ENCODE data around the gene ZNF554.

ZNF554 gene

DNA sequence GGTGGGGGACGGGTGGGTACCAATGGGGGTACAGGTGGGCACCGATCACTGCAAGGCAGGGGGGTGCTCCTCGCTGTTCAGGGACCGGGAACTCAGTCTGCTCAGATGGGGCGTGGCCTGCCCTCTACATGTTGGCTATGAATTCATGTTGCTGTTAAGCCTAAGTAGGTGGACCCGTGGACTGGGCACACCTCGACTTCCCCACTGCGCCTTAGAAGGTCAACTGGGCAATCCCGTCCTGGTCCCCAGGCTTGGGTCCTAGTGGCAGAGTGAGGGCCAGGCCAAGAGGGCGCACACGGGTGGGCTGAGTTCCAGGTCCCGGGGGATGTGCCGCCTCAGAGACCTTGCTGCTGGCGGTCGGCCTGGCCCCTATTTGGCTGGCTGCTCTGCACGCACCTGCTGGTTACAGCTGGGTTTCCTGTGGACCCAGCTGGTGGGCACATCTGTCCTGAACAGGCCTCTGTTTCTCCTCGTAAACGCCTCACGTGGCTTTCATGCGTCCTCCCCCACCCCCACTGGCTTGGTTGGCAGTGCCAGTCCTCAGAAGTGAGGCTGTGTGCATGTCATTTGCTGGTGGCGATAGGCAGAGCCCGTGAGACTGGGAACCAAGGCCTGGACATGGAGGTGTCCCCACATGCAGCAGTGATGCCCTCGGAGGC is 13.5 kb upstream of the ZNF554 start:
- H3K27ac ChIP-seq = peak overlapping the region; percentile 90
- H4K20me1 ChIP-seq = peaks cover 18% of the 10 kb centered on the region
- no peaks in the 10 kb centered on the region for H3K27me3 ChIP-seq
- no peaks in the 10 kb centered on the region for H3K9me3 ChIP-seq
- peaks cover 98% of the 10 kb centered on the region for H3K4me1 ChIP-seq
- H3K4me3 ChIP-seq = peak overlapping the region; percentile 38
- H3K4me2 ChIP-seq = peak overlapping the region; percentile 83
- TF ChIP-seq Cebpa-rat (IDR thresholded peaks at IDR 0.05) = no peak
- H3K36me3 ChIP-seq = peaks cover 53% of the 10 kb centered on the region
- peak overlapping the region; percentile 45 for H3K9ac ChIP-seq

- Histone ChIP-seq H3K4me1 (peaks cover 98% of the 10 kb centered on the region), H3K9me3 (no peaks in the 10 kb centered on the region)
Observed at GRCh38 chr19:2806736-2807378, 12.8 kb upstream of the ZNF554 start.

DNA sequence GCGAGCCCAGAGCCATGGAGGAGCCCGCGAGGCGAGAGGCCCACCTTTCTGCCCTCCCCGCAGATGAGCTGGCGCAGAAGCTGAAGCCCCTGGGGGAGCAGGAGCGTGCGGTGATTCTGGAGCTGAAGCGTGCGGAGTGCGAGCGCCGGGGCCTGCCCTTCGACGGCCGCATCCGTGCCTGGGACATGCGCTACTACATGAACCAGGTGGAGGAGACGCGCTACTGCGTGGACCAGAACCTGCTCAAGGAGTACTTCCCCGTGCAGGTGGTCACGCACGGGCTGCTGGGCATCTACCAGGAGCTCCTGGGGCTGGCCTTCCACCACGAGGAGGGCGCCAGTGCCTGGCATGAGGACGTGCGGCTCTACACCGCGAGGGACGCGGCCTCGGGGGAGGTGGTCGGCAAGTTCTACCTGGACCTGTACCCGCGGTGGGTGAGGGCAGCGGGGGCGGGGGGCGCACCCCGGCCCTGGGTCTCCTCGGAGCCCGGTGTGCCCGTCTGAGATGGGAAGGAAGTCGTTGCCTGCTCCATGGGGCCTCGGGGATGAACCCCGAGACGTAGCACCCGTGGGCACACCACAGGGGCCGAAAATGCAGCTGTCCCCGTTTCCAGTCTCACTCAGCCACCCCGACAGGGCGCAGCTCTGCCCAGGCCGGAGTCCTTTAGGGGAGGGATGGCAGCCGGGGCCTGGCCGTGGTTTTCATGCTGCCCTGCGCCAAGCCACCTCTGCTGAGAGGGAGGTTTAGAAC is 12.1 kb upstream of the ZNF554 start:
- no peaks in the 10 kb centered on the region for H3K9me3 ChIP-seq
- H3K27me3 ChIP-seq = no peaks in the 10 kb centered on the region
- no peak for TF ChIP-seq Cebpa-rat (IDR thresholded peaks at IDR 0.05)
- H3K4me2 ChIP-seq = peak overlapping the region; percentile 83
- peak overlapping the region; percentile 90 for H3K27ac ChIP-seq
- H3K36me3 ChIP-seq = peaks cover 66% of the 10 kb centered on the region
- H3K9ac ChIP-seq = peak overlapping the region; percentile 45
- peaks cover 97% of the 10 kb centered on the region for H3K4me1 ChIP-seq
- H3K4me3 ChIP-seq = peak overlapping the region; percentile 38
- H4K20me1 ChIP-seq = peaks cover 21% of the 10 kb centered on the region

More at GRCh38 chr19:2806736-2807378, 12.8 kb upstream of the ZNF554 start:
- peaks cover 61% of the 10 kb centered on the region for H3K36me3 ChIP-seq
- peak overlapping the region; percentile 38 for H3K4me3 ChIP-seq
- H3K4me2 ChIP-seq = peak overlapping the region; percentile 83
- peaks cover 21% of the 10 kb centered on the region for H4K20me1 ChIP-seq
- H3K9ac ChIP-seq = peak overlapping the region; percentile 45
- H3K27me3 ChIP-seq = no peaks in the 10 kb centered on the region
- peak overlapping the region; percentile 90 for H3K27ac ChIP-seq
- TF ChIP-seq Cebpa-rat (IDR thresholded peaks at IDR 0.05) = no peak

DNA sequence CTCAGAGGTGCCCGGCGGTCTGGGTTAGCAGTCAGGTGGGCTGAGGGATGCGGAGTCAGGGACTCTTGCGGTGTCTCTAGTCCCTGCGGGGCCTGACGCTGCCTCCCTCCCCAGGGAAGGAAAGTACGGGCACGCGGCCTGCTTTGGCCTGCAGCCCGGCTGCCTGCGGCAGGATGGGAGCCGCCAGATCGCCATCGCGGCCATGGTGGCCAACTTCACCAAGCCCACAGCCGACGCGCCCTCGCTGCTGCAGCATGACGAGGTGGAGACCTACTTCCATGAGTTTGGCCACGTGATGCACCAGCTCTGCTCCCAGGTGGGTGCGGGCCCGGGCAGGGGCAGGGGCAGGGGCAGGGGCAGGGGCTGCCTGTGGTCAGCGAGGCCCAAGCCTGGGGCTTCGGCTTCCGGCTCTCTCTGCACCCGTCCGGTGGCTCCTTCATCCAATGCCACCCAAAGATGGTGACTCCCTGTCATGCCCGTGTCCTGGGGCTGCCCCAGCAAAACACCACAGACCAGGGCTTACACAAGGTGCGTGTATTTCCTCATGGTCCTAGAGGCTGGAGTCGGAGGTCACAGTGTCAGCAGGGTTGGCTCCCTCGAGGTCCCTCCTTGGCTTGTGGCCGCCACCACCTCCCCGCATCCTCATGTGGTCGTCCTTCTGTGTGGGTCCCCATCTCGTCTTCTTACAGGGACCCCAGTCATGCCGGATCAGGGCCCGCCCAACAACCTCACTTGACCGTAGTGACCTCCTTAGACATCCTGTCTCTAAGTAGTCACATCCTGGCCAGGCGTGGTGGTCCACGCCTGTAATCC is 11.3 kb upstream of the ZNF554 start:
- no peak for TF ChIP-seq Cebpa-rat (IDR thresholded peaks at IDR 0.05)
- peak overlapping the region; percentile 35; the same call in 1 of the 2 replicates for H3K9ac ChIP-seq
- peak overlapping the region; percentile 83 for H3K4me2 ChIP-seq
- peaks cover 21% of the 10 kb centered on the region for H4K20me1 ChIP-seq
- H3K9me3 ChIP-seq = no peaks in the 10 kb centered on the region
- peaks cover 66% of the 10 kb centered on the region for H3K36me3 ChIP-seq
- H3K27ac ChIP-seq = peak overlapping the region; percentile 90
- no peaks in the 10 kb centered on the region for H3K27me3 ChIP-seq
- H3K4me3 ChIP-seq = no peak overlapping the region; the same call in 1 of the 2 replicates
- H3K4me1 ChIP-seq = peaks cover 89% of the 10 kb centered on the region

- H3K4me2 ChIP-seq = peak overlapping the region; percentile 83
- no peak for TF ChIP-seq Cebpa-rat (IDR thresholded peaks at IDR 0.05)
- peak overlapping the region; percentile 18; the same call in 1 of the 2 replicates for H3K4me3 ChIP-seq
- H3K9ac ChIP-seq = peak overlapping the region; percentile 49; the same call in 1 of the 2 replicates
- peaks cover 21% of the 10 kb centered on the region for H4K20me1 ChIP-seq
- peak overlapping the region; percentile 76 for H3K27ac ChIP-seq
- no peaks in the 10 kb centered on the region for H3K27me3 ChIP-seq
- H3K36me3 ChIP-seq = peaks cover 77% of the 10 kb centered on the region
- peaks cover 77% of the 10 kb centered on the region for H3K4me1 ChIP-seq
- H3K9me3 ChIP-seq = no peaks in the 10 kb centered on the region
Observed at GRCh38 chr19:2809387-2810140, 10.1 kb upstream of the ZNF554 start.

DNA sequence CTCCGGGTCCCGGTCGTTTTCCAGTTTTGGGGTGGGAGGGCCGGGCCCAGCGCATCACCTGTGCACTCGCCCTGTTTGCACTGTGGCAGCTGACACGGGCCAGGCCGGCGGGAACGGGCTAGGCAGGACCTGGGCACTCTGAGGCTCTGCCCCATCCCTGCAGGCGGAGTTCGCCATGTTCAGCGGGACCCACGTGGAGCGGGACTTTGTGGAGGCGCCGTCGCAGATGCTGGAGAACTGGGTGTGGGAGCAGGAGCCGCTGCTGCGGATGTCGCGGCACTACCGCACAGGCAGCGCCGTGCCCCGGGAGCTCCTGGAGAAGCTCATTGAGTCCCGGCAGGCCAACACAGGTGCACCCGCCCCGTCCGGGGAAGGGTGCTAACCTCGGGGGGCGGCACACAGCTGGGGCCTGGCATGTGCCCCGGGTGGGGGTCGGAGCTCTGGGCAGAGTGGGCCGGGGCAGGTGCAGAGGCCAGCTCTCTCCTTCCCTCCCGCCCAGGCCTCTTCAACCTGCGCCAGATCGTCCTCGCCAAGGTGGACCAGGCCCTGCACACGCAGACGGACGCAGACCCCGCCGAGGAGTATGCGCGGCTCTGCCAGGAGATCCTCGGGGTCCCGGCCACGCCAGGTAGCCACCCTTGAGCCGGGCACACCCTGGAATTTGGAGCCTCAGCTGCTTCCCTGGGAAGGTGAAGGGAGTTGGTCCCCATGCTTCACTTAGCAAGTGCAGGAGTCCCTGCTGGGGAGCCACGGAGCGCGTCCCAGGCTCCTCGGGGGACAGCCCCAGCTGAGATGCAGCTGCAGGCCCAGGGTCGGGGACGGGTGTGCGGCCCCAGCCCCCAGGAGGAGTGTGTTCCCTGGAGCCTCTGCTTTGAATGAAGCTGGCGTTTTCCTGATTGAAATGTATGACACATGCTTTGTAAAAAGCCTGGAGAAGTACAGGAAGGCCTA is 9.3 kb upstream of the ZNF554 start:
- Histone ChIP-seq H3K27ac (peak overlapping the region; percentile 76), H3K9ac (peak overlapping the region; percentile 49), H3K36me3 (peaks cover 82% of the 10 kb centered on the region), H3K27me3 (no peaks in the 10 kb centered on the region), H3K9me3 (no peaks in the 10 kb centered on the region), H3K4me3 (peak overlapping the region; percentile 18; the same call in 1 of the 2 replicates), H4K20me1 (peaks cover 21% of the 10 kb centered on the region), H3K4me1 (peaks cover 69% of the 10 kb centered on the region), H3K4me2 (peak overlapping the region; percentile 83)
- no peak for TF ChIP-seq Cebpa-rat (IDR thresholded peaks at IDR 0.05)

GRCh38 chr19:2811221-2811722 is 8.4 kb upstream of the ZNF554 start:
- 0 out of 2 replicates have a peak overlapping the region, but pooled peaks have one; percentile 1 for H3K9ac ChIP-seq
- no peaks in the 10 kb centered on the region for H3K27me3 ChIP-seq
- no peak overlapping the region for H3K4me3 ChIP-seq
- peak overlapping the region; percentile 76 for H3K27ac ChIP-seq
- peaks cover 89% of the 10 kb centered on the region for H3K36me3 ChIP-seq
- peaks cover 21% of the 10 kb centered on the region for H4K20me1 ChIP-seq
- TF ChIP-seq Cebpa-rat (IDR thresholded peaks at IDR 0.05) = no peak
- H3K9me3 ChIP-seq = no peaks in the 10 kb centered on the region
- peaks cover 67% of the 10 kb centered on the region for H3K4me1 ChIP-seq
- H3K4me2 ChIP-seq = peak overlapping the region; percentile 83
